ENCODE measurements around the gene VAMP8.

VAMP8 gene

GRCh38 chr2:85604568-85605339 is 27.4 kb downstream of the VAMP8 start:
- peaks cover 11% of the 10 kb centered on the region for H3K4me1 ChIP-seq (ENCODE audit: control insufficient read depth, low read length)
- H3F3A ChIP-seq (ENCODE audit: control insufficient read depth, insufficient read depth): peaks cover 9% of the 10 kb centered on the region; the same call in 1 of the 2 replicates
- no peaks in the 10 kb centered on the region for H3K9me3 ChIP-seq (ENCODE audit: control insufficient read depth, insufficient read depth, low read length)
- no peaks in the 10 kb centered on the region for H3K9me2 ChIP-seq (replicated peaks; ENCODE audit: control insufficient read depth, low read length)
- H3K27ac ChIP-seq (ENCODE audit: low read depth, low read length): no peak overlapping the region
- no peak for TF ChIP-seq EZH2phosphoT487 (IDR thresholded peaks at IDR 0.05; ENCODE audit: borderline replicate concordance, low read length)
- TF ChIP-seq CTCF (IDR thresholded peaks at IDR 0.05; ENCODE audit: low read depth, low read length, poor library complexity, severe bottlenecking): no peak
- no peaks in the 10 kb centered on the region for H4K20me1 ChIP-seq (ENCODE audit: control insufficient read depth, insufficient read depth, low read depth, low read length)
- peaks cover 4% of the 10 kb centered on the region; the same call in 1 of the 2 replicates for H3K79me2 ChIP-seq (ENCODE audit: control insufficient read depth, low read length)
- H3K4me3 ChIP-seq (ENCODE audit: low read length): no peak overlapping the region
- no peaks in the 10 kb centered on the region for H3K27me3 ChIP-seq (ENCODE audit: control insufficient read depth, low read length)
- no peak overlapping the region for H3K4me2 ChIP-seq (ENCODE audit: low read length)
- peaks cover 22% of the 10 kb centered on the region for H3K36me3 ChIP-seq (ENCODE audit: control insufficient read depth, low read length)

DNA sequence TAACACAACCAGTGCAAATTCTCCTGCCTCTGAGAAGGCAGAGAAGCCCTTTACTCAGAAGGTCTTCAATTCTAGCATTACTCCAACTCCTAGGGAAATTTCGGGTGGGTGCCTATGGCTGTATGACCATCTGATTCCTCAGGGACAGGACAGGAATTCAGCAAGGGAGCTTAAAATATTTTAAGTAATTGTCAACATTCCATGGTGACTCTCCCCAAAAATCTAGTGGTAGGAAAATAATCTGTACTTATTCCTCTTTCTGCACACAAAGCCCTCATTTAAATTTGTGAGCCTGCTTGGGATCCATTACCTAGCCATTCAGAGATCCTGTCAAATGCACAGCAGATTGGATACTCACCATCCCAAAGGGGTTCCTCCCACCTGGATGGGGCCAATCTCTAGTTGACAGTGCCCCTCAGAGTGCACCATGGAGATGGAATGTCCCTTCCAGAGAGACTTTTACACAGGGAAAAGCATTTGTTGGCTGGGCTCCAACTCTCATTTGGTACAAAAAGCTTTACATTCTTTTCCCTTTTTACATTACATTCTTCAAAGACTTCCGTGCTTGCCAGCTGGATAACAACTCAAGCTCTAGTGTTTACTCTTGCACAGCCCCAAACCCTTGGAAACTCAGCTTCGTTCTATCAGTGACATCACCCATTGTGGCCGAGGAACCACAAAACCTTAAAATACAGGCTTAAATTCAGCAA is 28.2 kb downstream of the VAMP8 start:
- no peaks in the 10 kb centered on the region for H3K27me3 ChIP-seq (ENCODE audit: control insufficient read depth, low read length)
- H3F3A ChIP-seq (ENCODE audit: control insufficient read depth, insufficient read depth): peaks cover 9% of the 10 kb centered on the region; the same call in 1 of the 2 replicates
- H3K4me2 ChIP-seq (ENCODE audit: low read length): no peak overlapping the region
- no peaks in the 10 kb centered on the region for H4K20me1 ChIP-seq (ENCODE audit: control insufficient read depth, insufficient read depth, low read depth, low read length)
- H3K4me1 ChIP-seq (ENCODE audit: control insufficient read depth, low read length): peaks cover 16% of the 10 kb centered on the region
- H3K4me3 ChIP-seq (ENCODE audit: low read length): no peak overlapping the region
- H3K9me3 ChIP-seq (ENCODE audit: control insufficient read depth, insufficient read depth, low read length): no peaks in the 10 kb centered on the region
- no peak overlapping the region for H3K27ac ChIP-seq (ENCODE audit: low read depth, low read length)
- H3K9me2 ChIP-seq (replicated peaks; ENCODE audit: control insufficient read depth, low read length): no peaks in the 10 kb centered on the region
- peaks cover 9% of the 10 kb centered on the region for H3K79me2 ChIP-seq (ENCODE audit: control insufficient read depth, low read length)
- H3K36me3 ChIP-seq (ENCODE audit: control insufficient read depth, low read length): peaks cover 27% of the 10 kb centered on the region
- TF ChIP-seq CTCF (IDR thresholded peaks at IDR 0.05; ENCODE audit: low read depth, low read length, poor library complexity, severe bottlenecking) (no peak), EZH2phosphoT487 (IDR thresholded peaks at IDR 0.05; ENCODE audit: borderline replicate concordance, low read length) (no peak)

DNA sequence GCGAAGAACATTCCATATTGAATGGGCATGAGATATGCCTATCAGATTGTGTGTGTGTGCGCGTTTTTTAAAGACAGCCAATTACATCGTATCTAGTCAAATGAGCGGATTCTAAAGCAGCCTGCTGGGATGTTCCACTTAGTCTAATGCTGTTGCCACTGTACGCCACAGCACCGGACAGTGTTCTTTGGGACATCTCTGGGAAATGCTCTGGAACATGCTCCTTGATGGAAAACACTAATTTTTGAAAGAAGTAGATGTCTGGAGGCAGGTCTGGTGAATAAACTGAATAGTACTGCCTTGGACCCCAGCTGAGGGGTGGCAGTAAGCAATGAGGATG is 28.7 kb downstream of the VAMP8 start:
- no peaks in the 10 kb centered on the region for H3K9me3 ChIP-seq (ENCODE audit: control insufficient read depth, insufficient read depth, low read length)
- no peaks in the 10 kb centered on the region for H4K20me1 ChIP-seq (ENCODE audit: control insufficient read depth, insufficient read depth, low read depth, low read length)
- H3K9me2 ChIP-seq (replicated peaks; ENCODE audit: control insufficient read depth, low read length): no peaks in the 10 kb centered on the region
- H3K4me3 ChIP-seq (ENCODE audit: low read length): no peak overlapping the region
- H3K4me2 ChIP-seq (ENCODE audit: low read length): no peak overlapping the region
- TF ChIP-seq CTCF (IDR thresholded peaks at IDR 0.05; ENCODE audit: low read depth, low read length, poor library complexity, severe bottlenecking) (no peak), EZH2phosphoT487 (IDR thresholded peaks at IDR 0.05; ENCODE audit: borderline replicate concordance, low read length) (no peak)
- H3K4me1 ChIP-seq (ENCODE audit: control insufficient read depth, low read length): peaks cover 21% of the 10 kb centered on the region
- peaks cover 9% of the 10 kb centered on the region; the same call in 1 of the 2 replicates for H3F3A ChIP-seq (ENCODE audit: control insufficient read depth, insufficient read depth)
- peaks cover 14% of the 10 kb centered on the region for H3K79me2 ChIP-seq (ENCODE audit: control insufficient read depth, low read length)
- H3K27ac ChIP-seq (ENCODE audit: low read depth, low read length): no peak overlapping the region
- peaks cover 27% of the 10 kb centered on the region for H3K36me3 ChIP-seq (ENCODE audit: control insufficient read depth, low read length)
- no peaks in the 10 kb centered on the region for H3K27me3 ChIP-seq (ENCODE audit: control insufficient read depth, low read length)

All from DOHH2 (cell line).